Pancreas (tissue), 10 donors: Measurements from ENCODE around the gene LAMC3. TPM values are rescaled to one million over a fixed set of nuclear protein-coding genes. Genes with fewer than 3 reads are reported as not detected.

Experiments
- ATAC-seq, 4 donors: fragments of 200-7000 bp; cut with Tn5 transposase; one replicate each; pipeline versions ENCODE4 v1.8.0 to v1.9.1; 2020; ENCODE audit warnings: mild to moderate bottlenecking in 4 of 4, moderate library complexity in 4 of 4
- DNase-seq, 6 donors: peaks; one replicate each; pipeline ENCODE4 v3.0.0-alpha.2; 2020
- FAIRE-seq: peaks from 2 replicates; lab custom pipeline; 2012; peaks lifted over from hg19 to GRCh38; lab: Jason Lieb, UNC
- H3K27ac ChIP-seq, 4 donors: fragments of 200-600 bp; sonication (generic); 1 replicate in 3 of 4; 2 replicates in 1 of 4; pipeline versions ENCODE4 v1.5.0 to v1.8.0; 2020
- H3K27me3 ChIP-seq, 4 donors: fragments of 200-600 bp; one replicate each; pipeline ENCODE4 v1.8.0; 2021
- H3K36me3 ChIP-seq, 3 donors: fragments of 200-600 bp; sonication (generic) in 1 of 3; one replicate each; pipeline versions ENCODE4 v1.5.0 to v1.8.0; 2020 to 2021
- H3K4me1 ChIP-seq, 3 donors: fragments of 200-600 bp; one replicate each; pipeline ENCODE4 v1.8.0; 2021
- H3K4me3 ChIP-seq, 4 donors: fragments of 200-600 bp; sonication (generic) in 2 of 4; one replicate each; pipeline versions ENCODE4 v1.5.0 to v1.8.0; 2020 to 2021
- H3K9me3 ChIP-seq, 4 donors: fragments of 200-600 bp; one replicate each; pipeline ENCODE4 v1.8.0; 2021
- CTCF ChIP-seq, 4 donors: fragments of 200-600 bp; sonication (generic) in 3 of 4; IDR thresholded peaks; one replicate each; pipeline versions ENCODE4 v1.5.0 to v1.8.0; 2021; ENCODE audit warnings: antibody characterized with exemption in 4 of 4
- WGBS, 2 donors: extraction: QIAGEN DNeasy Blood & Tissue Kit; methylation state at CpG; one replicate each; pipeline ENCODE4 v1.1.7; 2013; 5-methylcytosine and 5-hydroxymethylcytosine counted together
- intact Hi-C, 3 donors: fragments of 100-400 bp; cut with DNase I; formaldehyde crosslinking; loops; one replicate each; pipeline versions ENCODE4 v1.11.1 to v1.14.2; 2022
- polyA plus RNA-seq, 2 donors: library from polyadenylated mRNA; stranded (reverse); fragments of 200-250 nt; gene quantifications; one replicate each; pipeline ENCODE4 v1.2.3, GENCODE V29; 2013
- total RNA-seq, 6 donors: library from RNA; stranded (reverse); fragmentation: NEBNext Ultra II Directional in 4 of 6; extraction: Animal tissue kit (Norgen Biotek cat#: 25700) in 4 of 6; gene quantifications; one replicate each; pipeline versions ENCODE4 v1.2.1 to v1.2.4, GENCODE V29; 2021 to 2023
- donor health status: healthy with polysubstance abuse.
- donor health status: DM: no; HTN: no; CAD: no; lungs with moderate emphysema.
- donor health status: DM: no; HTN: no; CAD: no.
- donor health status: control.
- donor health status: control.
- donor health status: Bipolar disorder and iron deficiency.
- donor health status: DM: yes; HTN: yes; CAD: no.
- donor health status: DM: no; HTN: no; CAD: no.
- donor health status: DM: no; HTN: no; CAD: no.
- donor health status: DM: yes; HTN: yes; CAD: no.

LAMC3 gene
- total and polyA plus RNA-seq, 8 donors: 1.1 to 8.9 (median 2.7) TPM

- Histone ChIP-seq H3K4me1 (no peaks in the 10 kb centered on the region), H3K27ac (no peak overlapping the region), H3K27me3 (no peaks in the 10 kb centered on the region), H3K4me3 (no peak overlapping the region), H3K36me3 (no peaks in the 10 kb centered on the region), H3K9me3 (no peaks in the 10 kb centered on the region)
- WGBS, 2 donors: 71 to 72% methylated on average over 25 of the region's 25 CpGs
- intact Hi-C loops: no loop called here
- no peak for FAIRE-seq
- no peak for DNase-seq
- TF ChIP-seq CTCF (IDR thresholded peaks at IDR 0.05): no peak
- ATAC-seq: no peak
Measured at GRCh38 chr9:130982636-130983358, 26.2 kb upstream of the LAMC3 start.

- Histone ChIP-seq H3K27me3 (no peaks in the 10 kb centered on the region), H3K36me3 (no peaks in the 10 kb centered on the region), H3K9me3 (no peaks in the 10 kb centered on the region), H3K4me3 (no peak overlapping the region), H3K27ac (no peak overlapping the region), H3K4me1 (no peaks in the 10 kb centered on the region)
- WGBS, 2 donors: 80 to 86% methylated on average over 6 of the region's 6 CpGs
- DNase-seq (no peak), FAIRE-seq (no peak), ATAC-seq (no peak)
- intact Hi-C loops: no loop called here
- TF ChIP-seq CTCF (IDR thresholded peaks at IDR 0.05): no peak
Measured at GRCh38 chr9:130983359-130983670, 25.7 kb upstream of the LAMC3 start.

GRCh38 chr9:130983970-130984369 lies 25.0 kb upstream of the LAMC3 start:
- no peak for DNase-seq
- Histone ChIP-seq H3K4me3 (no peak overlapping the region), H3K36me3 (no peaks in the 10 kb centered on the region), H3K27ac (no peak overlapping the region), H3K27me3 (no peaks in the 10 kb centered on the region), H3K4me1 (no peaks in the 10 kb centered on the region), H3K9me3 (no peaks in the 10 kb centered on the region)
- intact Hi-C loops: no loop called here
- no peak for FAIRE-seq
- ATAC-seq: no peak
- WGBS, 2 donors: 75 to 76% methylated on average over 11 of the region's 11 CpGs
- TF ChIP-seq CTCF (IDR thresholded peaks at IDR 0.05): no peak

GRCh38 chr9:130984521-130984920 lies 24.5 kb upstream of the LAMC3 start:
- no peaks in the 10 kb centered on the region for H3K36me3 ChIP-seq
- H3K4me1 ChIP-seq: no peaks in the 10 kb centered on the region
- FAIRE-seq (no peak), DNase-seq (no peak), ATAC-seq (no peak)
- no peaks in the 10 kb centered on the region for H3K27me3 ChIP-seq
- no peak overlapping the region for H3K27ac ChIP-seq
- no peak overlapping the region for H3K4me3 ChIP-seq
- no peak for TF ChIP-seq CTCF (IDR thresholded peaks at IDR 0.05)
- 69 to 70% methylated on average over 8 of the region's 8 CpGs for WGBS, 2 donors
- intact Hi-C loops: no loop called here
- H3K9me3 ChIP-seq: no peaks in the 10 kb centered on the region

GRCh38 chr9:130985029-130985428 lies 23.9 kb upstream of the LAMC3 start:
- no peak overlapping the region for H3K4me3 ChIP-seq
- H3K27ac ChIP-seq: no peak overlapping the region
- WGBS, 2 donors: 74 to 84% methylated on average over 6 of the region's 6 CpGs
- intact Hi-C loops: no loop called here
- H3K36me3 ChIP-seq: no peaks in the 10 kb centered on the region
- no peak for TF ChIP-seq CTCF (IDR thresholded peaks at IDR 0.05)
- no peaks in the 10 kb centered on the region for H3K27me3 ChIP-seq
- no peaks in the 10 kb centered on the region for H3K9me3 ChIP-seq
- DNase-seq (no peak), FAIRE-seq (no peak), ATAC-seq (no peak)
- H3K4me1 ChIP-seq: no peaks in the 10 kb centered on the region
